GM12891 (cell line): Measurements from ENCODE around the gene SESTD1.

ENCODE experiments used
- PAX5 ChIP-seq: IDR thresholded peaks from 2 replicates; pipeline ENCODE4 v1.6.1; 2011; ENCODE audit warnings: low read length, moderate library complexity, mild to moderate bottlenecking; ENCODE audit not compliant: insufficient read depth, severe bottlenecking
- POLR2A ChIP-seq: IDR thresholded peaks from 2 replicates; pipeline ENCODE4 v1.6.1; 2011; ENCODE audit warnings: low read depth, low read length, control low read depth
- POLR2AphosphoS5 ChIP-seq: IDR thresholded peaks from 2 replicates; pipeline ENCODE4 v1.6.1; 2011; ENCODE audit warnings: low read depth, low read length, control low read depth
- SPI1 ChIP-seq: IDR thresholded peaks from 2 replicates; pipeline ENCODE4 v1.6.1; 2011; ENCODE audit warnings: low read depth, low read length, control low read depth
- TAF1 ChIP-seq: IDR thresholded peaks from 2 replicates; pipeline ENCODE4 v1.6.1; 2011; ENCODE audit warnings: low read depth, low read length, control low read depth

DNA sequence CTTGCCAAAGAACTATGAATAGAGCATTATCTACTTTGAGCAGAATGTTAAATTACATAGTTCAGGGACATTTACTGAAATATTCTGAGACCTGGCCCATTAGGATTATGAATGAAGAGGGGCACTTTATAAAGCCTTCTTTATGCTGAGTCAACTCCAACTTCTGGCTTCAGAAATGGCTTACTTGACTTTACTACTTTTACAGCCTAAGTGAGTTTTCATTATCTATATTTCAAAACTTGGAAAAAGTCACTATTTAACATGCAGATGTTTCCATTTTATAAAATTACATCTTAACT is 37.7 kb downstream of the SESTD1 start:
- no peak for TF ChIP-seq POLR2A
- no peak for TF ChIP-seq POLR2AphosphoS5
- TF ChIP-seq TAF1 = no peak
- no peak for TF ChIP-seq SPI1
- no peak for TF ChIP-seq PAX5
